Neural cell (in vitro differentiated cells): ENCODE results near the gene RASGRP3. TPM values are rescaled to one million over a fixed set of nuclear protein-coding genes. Genes with fewer than 3 reads are reported as not detected.

ENCODE experiments used
- H2AFZ ChIP-seq: fragments of 200-600, 300-800 bp; sonication (generic), shearing (Covaris generic); 2 replicates; pipeline ENCODE4 v1.6.0; 2014; ENCODE audit warnings: low read depth, mild to moderate bottlenecking, antibody characterized with exemption, low read length, moderate library complexity
- H3F3A ChIP-seq: fragments of 200-600 bp; shearing (Covaris generic); 2 replicates; pipeline ENCODE4 v1.6.1; 2016; ENCODE audit warnings: mild to moderate bottlenecking, moderate library complexity, mixed read lengths, antibody characterized with exemption, low read length; ENCODE audit not compliant: insufficient read depth, poor library complexity, severe bottlenecking
- H3K27ac ChIP-seq: fragments of 200-600, 300-800 bp; sonication (generic), shearing (Covaris generic); 2 replicates; pipeline ENCODE4 v1.5.1; 2014; ENCODE audit warnings: mild to moderate bottlenecking, low read length, moderate library complexity
- H3K27me3 ChIP-seq: fragments of 300-800, 200-600 bp; sonication (generic), shearing (Covaris generic); 2 replicates; pipeline ENCODE4 v1.6.0; 2014; ENCODE audit warnings: mild to moderate bottlenecking, low read depth, low read length, moderate library complexity; ENCODE audit not compliant: insufficient read depth
- H3K36me3 ChIP-seq: fragments of 300-800, 200-600 bp; sonication (generic), shearing (Covaris generic); 2 replicates; pipeline ENCODE4 v1.5.1; 2014; ENCODE audit warnings: mild to moderate bottlenecking, antibody characterized with exemption, low read length, moderate library complexity; ENCODE audit not compliant: insufficient read depth
- H3K4me2 ChIP-seq: fragments of 300-800, 200-600 bp; sonication (generic), shearing (Covaris generic); 2 replicates; pipeline ENCODE4 v1.6.0; 2014; ENCODE audit warnings: mild to moderate bottlenecking, low read length
- H3K4me3 ChIP-seq: fragments of 300-800, 200-600 bp; sonication (generic), shearing (Covaris generic); 2 replicates; pipeline ENCODE4 v1.5.1; 2014; ENCODE audit warnings: mild to moderate bottlenecking, low read length, moderate library complexity
- H3K79me2 ChIP-seq: fragments of 200-600 bp; shearing (Covaris generic); replicated peaks from 2 replicates; pipeline ENCODE4 v1.6.0; 2014; ENCODE audit warnings: mild to moderate bottlenecking, low read length, moderate library complexity; ENCODE audit not compliant: insufficient read depth
- H3K9ac ChIP-seq: fragments of 300-800, 200-600 bp; sonication (generic), shearing (Covaris generic); 2 replicates; pipeline ENCODE4 v1.6.1; 2016; ENCODE audit warnings: mild to moderate bottlenecking, low read length, mixed read lengths
- H3K9me2 ChIP-seq: fragments of 200-600 bp; shearing (Covaris generic); 2 replicates; pipeline ENCODE4 v1.6.1; 2016; ENCODE audit warnings: mild to moderate bottlenecking, low read length, mixed read lengths; ENCODE audit not compliant: insufficient read depth
- H3K9me3 ChIP-seq: fragments of 200-600, 300-800 bp; sonication (generic), shearing (Covaris generic); 2 replicates; pipeline ENCODE4 v1.6.1; 2016; ENCODE audit warnings: mild to moderate bottlenecking, mixed run types, low read length, moderate library complexity, mixed read lengths
- H4K20me1 ChIP-seq: fragments of 200-600 bp; shearing (Covaris generic); 2 replicates; pipeline ENCODE4 v1.6.1; 2016; ENCODE audit warnings: mild to moderate bottlenecking, mixed run types; ENCODE audit not compliant: insufficient read depth
- CTCF ChIP-seq: fragments of 450-650 bp; IDR thresholded peaks from 2 replicates; pipeline ENCODE4 v1.5.1; 2014; ENCODE audit warnings: antibody characterized with exemption, mild to moderate bottlenecking, moderate library complexity; ENCODE audit not compliant: poor library complexity, severe bottlenecking
- EP300 ChIP-seq: fragments of 450-650 bp; conservative IDR thresholded peaks from 2 replicates; pipeline ENCODE4 v1.6.1; 2014; ENCODE audit warnings: antibody characterized with exemption, mild to moderate bottlenecking, moderate library complexity; ENCODE audit not compliant: poor library complexity, severe bottlenecking
- EZH2 ChIP-seq: fragments of 200-600, 300-800 bp; shearing (Covaris generic), sonication (generic); IDR thresholded peaks from 2 replicates; pipeline ENCODE4 v1.6.1; 2014; ENCODE audit warnings: antibody characterized with exemption, low read length, borderline replicate concordance, mild to moderate bottlenecking; ENCODE audit not compliant: insufficient read depth, poor library complexity, severe bottlenecking
- MXI1 ChIP-seq: fragments of 450-650 bp; conservative IDR thresholded peaks from 2 replicates; pipeline ENCODE4 v1.6.1; 2014; ENCODE audit warnings: antibody characterized with exemption, mild to moderate bottlenecking; ENCODE audit not compliant: poor library complexity, severe bottlenecking
- POLR2AphosphoS5 ChIP-seq: IDR thresholded peaks from 2 replicates; pipeline ENCODE4 v1.6.1; 2012
- RAD21 ChIP-seq: fragments of 450-650 bp; conservative IDR thresholded peaks from 2 replicates; pipeline ENCODE4 v1.6.1; 2014; ENCODE audit warnings: antibody characterized with exemption, mild to moderate bottlenecking, moderate library complexity
- SMC3 ChIP-seq: fragments of 450-650 bp; conservative IDR thresholded peaks from 2 replicates; pipeline ENCODE4 v1.6.1; 2014; ENCODE audit warnings: antibody characterized with exemption, mild to moderate bottlenecking, moderate library complexity; ENCODE audit not compliant: poor library complexity
- TAF1 ChIP-seq: IDR thresholded peaks from 2 replicates; pipeline ENCODE4 v1.6.1; 2012; ENCODE audit warnings: low read depth
- polyA plus RNA-seq: library from polyadenylated mRNA; depleted of rRNA; stranded (reverse); fragments of >200 nt; gene quantifications from 2 replicates; pipeline ENCODE4 v1.2.3, GENCODE V29; 2014
- TF ChIP-seq, protein P1 (sequence below): IDR thresholded peaks from 2 replicates; pipeline ENCODE4 v1.6.1; 2012; ENCODE audit warnings: borderline replicate concordance

The RASGRP3 gene
- polyA plus RNA-seq, 1 donor from 2014 or later, result 25.3 TPM

- Histone ChIP-seq H3K27ac (no peak overlapping the region), H3K9ac (no peak overlapping the region), H3K4me2 (no peak overlapping the region), H3K27me3 (no peaks in the 10 kb centered on the region), H3K4me3 (no peak overlapping the region), H4K20me1 (no peaks in the 10 kb centered on the region), H3K9me3 (no peaks in the 10 kb centered on the region), H2AFZ (no peak overlapping the region), H3F3A (no peaks in the 10 kb centered on the region), H3K36me3 (no peaks in the 10 kb centered on the region), H3K9me2 (no peaks in the 10 kb centered on the region), H3K79me2 (no peaks in the 10 kb centered on the region)
- TF ChIP-seq TAF1, result no peak
- no peak for TF ChIP-seq SMC3
- no peak for TF ChIP-seq CTCF
- no peak for TF ChIP-seq POLR2AphosphoS5
- TF ChIP-seq EP300, result no peak
- TF ChIP-seq EZH2, result no peak
These were observed 20.3 kb downstream of the RASGRP3 start for GRCh38 chr2:33496726-33497125.

GRCh38 chr2:33497221-33497650, 20.8 kb downstream of the RASGRP3 start:
- H3K27me3 ChIP-seq, result no peaks in the 10 kb centered on the region
- H3K9ac ChIP-seq, result no peak overlapping the region
- no peak for TF ChIP-seq CTCF
- no peak for TF ChIP-seq TAF1
- no peak for TF ChIP-seq EP300
- no peak for TF ChIP-seq POLR2AphosphoS5
- TF ChIP-seq MXI1, result no peak
- TF ChIP-seq RAD21, result no peak
- TF ChIP-seq EZH2, result no peak
- TF ChIP-seq, protein P1, sequence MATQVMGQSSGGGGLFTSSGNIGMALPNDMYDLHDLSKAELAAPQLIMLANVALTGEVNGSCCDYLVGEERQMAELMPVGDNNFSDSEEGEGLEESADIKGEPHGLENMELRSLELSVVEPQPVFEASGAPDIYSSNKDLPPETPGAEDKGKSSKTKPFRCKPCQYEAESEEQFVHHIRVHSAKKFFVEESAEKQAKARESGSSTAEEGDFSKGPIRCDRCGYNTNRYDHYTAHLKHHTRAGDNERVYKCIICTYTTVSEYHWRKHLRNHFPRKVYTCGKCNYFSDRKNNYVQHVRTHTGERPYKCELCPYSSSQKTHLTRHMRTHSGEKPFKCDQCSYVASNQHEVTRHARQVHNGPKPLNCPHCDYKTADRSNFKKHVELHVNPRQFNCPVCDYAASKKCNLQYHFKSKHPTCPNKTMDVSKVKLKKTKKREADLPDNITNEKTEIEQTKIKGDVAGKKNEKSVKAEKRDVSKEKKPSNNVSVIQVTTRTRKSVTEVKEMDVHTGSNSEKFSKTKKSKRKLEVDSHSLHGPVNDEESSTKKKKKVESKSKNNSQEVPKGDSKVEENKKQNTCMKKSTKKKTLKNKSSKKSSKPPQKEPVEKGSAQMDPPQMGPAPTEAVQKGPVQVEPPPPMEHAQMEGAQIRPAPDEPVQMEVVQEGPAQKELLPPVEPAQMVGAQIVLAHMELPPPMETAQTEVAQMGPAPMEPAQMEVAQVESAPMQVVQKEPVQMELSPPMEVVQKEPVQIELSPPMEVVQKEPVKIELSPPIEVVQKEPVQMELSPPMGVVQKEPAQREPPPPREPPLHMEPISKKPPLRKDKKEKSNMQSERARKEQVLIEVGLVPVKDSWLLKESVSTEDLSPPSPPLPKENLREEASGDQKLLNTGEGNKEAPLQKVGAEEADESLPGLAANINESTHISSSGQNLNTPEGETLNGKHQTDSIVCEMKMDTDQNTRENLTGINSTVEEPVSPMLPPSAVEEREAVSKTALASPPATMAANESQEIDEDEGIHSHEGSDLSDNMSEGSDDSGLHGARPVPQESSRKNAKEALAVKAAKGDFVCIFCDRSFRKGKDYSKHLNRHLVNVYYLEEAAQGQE, result no peak
- no peak for TF ChIP-seq SMC3
- no peak overlapping the region for H3K27ac ChIP-seq
- H3K4me2 ChIP-seq, result no peak overlapping the region
- no peaks in the 10 kb centered on the region for H3K9me3 ChIP-seq
- no peaks in the 10 kb centered on the region for H3F3A ChIP-seq
- no peaks in the 10 kb centered on the region for H4K20me1 ChIP-seq
- no peak overlapping the region for H2AFZ ChIP-seq
- H3K9me2 ChIP-seq, result no peaks in the 10 kb centered on the region
- H3K36me3 ChIP-seq, result no peaks in the 10 kb centered on the region
- no peak overlapping the region for H3K4me3 ChIP-seq
- no peaks in the 10 kb centered on the region for H3K79me2 ChIP-seq
